ENCODE data around the gene TTC3. TPM values are rescaled to one million over a fixed set of nuclear protein-coding genes. Genes with fewer than 3 reads are reported as not detected.

The TTC3 gene
- total and polyA plus RNA-seq, 10 of the 15 experiments (the other 5 are each of a cell fraction or from before 2014, with no cell fraction given): 23.1 to 94.9 (median 72.7) TPM

GRCh38 chr21:37072988-37073416, at the start of gene TTC3, which contains the start of gene PIGP (continued):
- TF ChIP-seq NRF1 (conservative IDR thresholded peaks at IDR 0.05; ENCODE audit: low read depth, low read length) (peak; percentile 60), STAT3 (IDR thresholded peaks at IDR 0.05; ENCODE audit: low read depth, low read length) (no peak), CHD4 (IDR thresholded peaks at IDR 0.05) (no peak), MXI1 (IDR thresholded peaks at IDR 0.05; ENCODE audit: low read depth, low read length) (no peak), MEF2A (IDR thresholded peaks at IDR 0.05; ENCODE audit: insufficient read depth, low read depth, low read length) (no peak), ELK1 (IDR thresholded peaks at IDR 0.05; ENCODE audit: low read depth, low read length) (no peak), BACH1 (IDR thresholded peaks at IDR 0.05; ENCODE audit: borderline replicate concordance) (peak; percentile 10; the same call in 1 of the 2 replicates), ZNF24 (IDR thresholded peaks at IDR 0.05) (0 out of 2 replicates have a peak, but pooled peaks have one; percentile 13), ZBED1 (IDR thresholded peaks at IDR 0.05; ENCODE audit: borderline replicate concordance) (no peak), MLLT1 (IDR thresholded peaks at IDR 0.05) (no peak), NR2C1 (IDR thresholded peaks at IDR 0.05) (0 out of 2 replicates have a peak, but pooled peaks have one; percentile 38), USF1 (IDR thresholded peaks at IDR 0.05; ENCODE audit: borderline replicate concordance, extremely low read length, insufficient read depth, low read depth, low read length) (peak; percentile 95), CBX3 (IDR thresholded peaks at IDR 0.05; ENCODE audit: borderline replicate concordance, low read depth) (no peak), USF2 (IDR thresholded peaks at IDR 0.05; ENCODE audit: borderline replicate concordance, low read depth, low read length) (peak; percentile 89), TCF12 (IDR thresholded peaks at IDR 0.05; ENCODE audit: low read depth, low read length) (no peak), POLR2A (IDR thresholded peaks at IDR 0.05; ENCODE audit: low read depth, low read length) (peak; percentile 87), ZNF592 (IDR thresholded peaks at IDR 0.05) (peak; percentile 62; the same call in 1 of the 2 replicates), BCLAF1 (IDR thresholded peaks at IDR 0.05) (no peak), ZNF207 (IDR thresholded peaks at IDR 0.05; ENCODE audit: borderline replicate concordance) (no peak; the same call in 1 of the 2 replicates), IKZF1 (conservative IDR thresholded peaks at IDR 0.05) (peak; percentile 63)

Measured in GM12878 (cell line).